ENCODE results near the gene CENPX.

Gene CENPX

GRCh38 chr17:82022310-82022980, at the start of gene CENPX:
CENPX (minus strand) TSS chr17:82022878; CDS start chr17:82022861, 17 bp downstream.
- DNase-seq (ENCODE audit: extremely low spot score, insufficient read length, low read depth), result no peak
- no peak for FAIRE-seq

- no peak for FAIRE-seq
Measured at GRCh38 chr17:82070611-82071010, 47.9 kb upstream of the CENPX start.

GRCh38 chr17:82065638-82066303, 43.1 kb upstream of the CENPX start, which contains the start of gene DUS1L:
DUS1L (minus strand) TSS chr17:82065804; CDS start chr17:82065059, 745 bp downstream.
- FAIRE-seq (no peak), DNase-seq (ENCODE audit: extremely low spot score, insufficient read length, low read depth) (peak; percentile 84)

More at GRCh38 chr17:82070611-82071010, 47.9 kb upstream of the CENPX start:
- DNase-seq (ENCODE audit: extremely low spot score, insufficient read length, low read depth), result no peak

- no peak for DNase-seq (ENCODE audit: extremely low spot score, insufficient read length, low read depth)
- no peak for FAIRE-seq
Measured at GRCh38 chr17:82065193-82065637, 42.5 kb upstream of the CENPX start.

GRCh38 chr17:82064433-82065192, 41.9 kb upstream of the CENPX start:
- FAIRE-seq (no peak), DNase-seq (ENCODE audit: extremely low spot score, insufficient read length, low read depth) (no peak)

- FAIRE-seq, result no peak
- no peak for DNase-seq (ENCODE audit: extremely low spot score, insufficient read length, low read depth)
Measured at GRCh38 chr17:82063424-82064415, 41.0 kb upstream of the CENPX start.

GRCh38 chr17:82062984-82063368, 40.3 kb upstream of the CENPX start:
- no peak for DNase-seq (ENCODE audit: extremely low spot score, insufficient read length, low read depth)
- no peak for FAIRE-seq

- DNase-seq (ENCODE audit: extremely low spot score, insufficient read length, low read depth) (no peak), FAIRE-seq (no peak)
Measured at GRCh38 chr17:82062076-82062983, 39.7 kb upstream of the CENPX start.

- FAIRE-seq (no peak), DNase-seq (ENCODE audit: extremely low spot score, insufficient read length, low read depth) (no peak)
Measured at GRCh38 chr17:82061047-82061925, 38.6 kb upstream of the CENPX start.

- DNase-seq (ENCODE audit: extremely low spot score, insufficient read length, low read depth) (no peak), FAIRE-seq (no peak)
Measured at GRCh38 chr17:82060614-82061013, 37.9 kb upstream of the CENPX start.

GRCh38 chr17:82060001-82060380, 37.3 kb upstream of the CENPX start:
- no peak for FAIRE-seq
- DNase-seq (ENCODE audit: extremely low spot score, insufficient read length, low read depth), result no peak

GRCh38 chr17:82059272-82060000, 36.8 kb upstream of the CENPX start:
- no peak for DNase-seq (ENCODE audit: extremely low spot score, insufficient read length, low read depth)
- FAIRE-seq, result no peak

- DNase-seq (ENCODE audit: extremely low spot score, insufficient read length, low read depth), result no peak
- no peak for FAIRE-seq
Measured at GRCh38 chr17:82058855-82059249, 36.2 kb upstream of the CENPX start.

GRCh38 chr17:82058230-82058854, 35.7 kb upstream of the CENPX start:
- FAIRE-seq, result no peak
- no peak for DNase-seq (ENCODE audit: extremely low spot score, insufficient read length, low read depth)

- FAIRE-seq, result no peak
- DNase-seq (ENCODE audit: extremely low spot score, insufficient read length, low read depth), result no peak
Measured at GRCh38 chr17:82056729-82057621, 34.3 kb upstream of the CENPX start.

Measured in GM18507 (cell line).